ENCODE results near the gene RBPJL.
A peak's percentile ranks its signal among the peaks of the same experiment; 100 is the strongest.
"Not testable (repeated sequence)": the region's sequence is repeated elsewhere in the genome, so short reads cannot be mapped to it uniquely, and the experiment has no call there.

Gene RBPJL

GRCh38 chr20:45342855-45343531, 36.4 kb downstream of the RBPJL start:
- no peak for DNase-seq (ENCODE audit: low read depth)

- DNase-seq (ENCODE audit: low read depth) = no peak
Measured at GRCh38 chr20:45343532-45344167, 37.0 kb downstream of the RBPJL start.

GRCh38 chr20:45344168-45344860, 37.7 kb downstream of the RBPJL start:
- no peak for DNase-seq (ENCODE audit: low read depth)

GRCh38 chr20:45345104-45345936, 38.7 kb downstream of the RBPJL start:
- no peak for DNase-seq (ENCODE audit: low read depth)

- DNase-seq (ENCODE audit: low read depth) = no peak
Measured at GRCh38 chr20:45346291-45346718, 39.7 kb downstream of the RBPJL start.

- no peak for DNase-seq (ENCODE audit: low read depth)
Measured at GRCh38 chr20:45346851-45347250, 40.2 kb downstream of the RBPJL start.

- DNase-seq (ENCODE audit: low read depth) = no peak
Measured at GRCh38 chr20:45347297-45347935, 40.8 kb downstream of the RBPJL start.

- peak; percentile 40 for DNase-seq (ENCODE audit: low read depth)
Measured at GRCh38 chr20:45347936-45348778, 41.5 kb downstream of the RBPJL start, which contains the start of gene SDC4. TSS of gene SDC4 (minus strand) at chr20:45348424. CDS start at chr20:45348384, 40 bp downstream.

GRCh38 chr20:45350217-45350616, 43.6 kb downstream of the RBPJL start:
- no peak for DNase-seq (ENCODE audit: low read depth)

- not testable (repeated sequence) for DNase-seq (ENCODE audit: low read depth)
Measured at GRCh38 chr20:45350795-45351194, 44.2 kb downstream of the RBPJL start.

GRCh38 chr20:45352729-45353128, 46.1 kb downstream of the RBPJL start:
- no peak for DNase-seq (ENCODE audit: low read depth)

GRCh38 chr20:45353746-45354145, 47.1 kb downstream of the RBPJL start:
- no peak for DNase-seq (ENCODE audit: low read depth)

- no peak for DNase-seq (ENCODE audit: low read depth)
Measured at GRCh38 chr20:45354423-45355208, 48.0 kb downstream of the RBPJL start.

- no peak for DNase-seq (ENCODE audit: low read depth)
Measured at GRCh38 chr20:45355209-45356084, 48.8 kb downstream of the RBPJL start.

GRCh38 chr20:45358282-45359068, 51.8 kb downstream of the RBPJL start:
- no peak for DNase-seq (ENCODE audit: low read depth)

- DNase-seq (ENCODE audit: low read depth) = no peak
Measured at GRCh38 chr20:45359069-45359405, 52.4 kb downstream of the RBPJL start.

GRCh38 chr20:45359406-45360148, 52.9 kb downstream of the RBPJL start:
- DNase-seq (ENCODE audit: low read depth) = no peak

Data from activated T-cell treated with anti-CD3 and anti-CD28 coated beads for 24 hours (primary cell).